HEK293T (cell line): ENCODE measurements around the gene SHF.

Experiments
- CTCF ChIA-PET: fragments of 350-600 bp; formaldehyde crosslinking; extraction: SDS; loops from one replicate; lab custom pipeline; 2021; ENCODE audit warnings: antibody characterized with exemption, inconsistent platforms; lab: Yijun Ruan, JAX
- POLR2A ChIA-PET: fragments of 350-600 bp; formaldehyde crosslinking; extraction: SDS; loops from one replicate; lab custom pipeline; 2020; ENCODE audit warnings: antibody characterized with exemption, inconsistent platforms; lab: Yijun Ruan, JAX
- DNase-seq: peaks from one replicate; pipeline ENCODE4 v3.0.0; 2012; ENCODE audit warnings: mixed read lengths; ENCODE audit errors: extremely low spot score
- ARNT ChIP-seq: fragments of 450-650 bp; IDR thresholded peaks from 2 replicates; pipeline ENCODE4 v1.6.1; 2017; ENCODE audit warnings: mild to moderate bottlenecking
- BHLHE40 ChIP-seq: fragments of 450-650 bp; IDR thresholded peaks from 2 replicates; pipeline ENCODE4 v1.6.1; 2016; ENCODE audit warnings: mild to moderate bottlenecking, moderate library complexity, borderline replicate concordance
- CTBP1 ChIP-seq: fragments of 450-650 bp; IDR thresholded peaks from 2 replicates; pipeline ENCODE4 v1.6.1; 2016; ENCODE audit warnings: borderline replicate concordance
- ELF4 ChIP-seq: fragments of 450-650 bp; IDR thresholded peaks from 2 replicates; pipeline ENCODE4 v1.6.1; 2017; ENCODE audit warnings: antibody characterized with exemption
- FOXA1 ChIP-seq: fragments of 450-650 bp; IDR thresholded peaks from 2 replicates; pipeline ENCODE4 v1.6.1; 2016; ENCODE audit warnings: mild to moderate bottlenecking
- FOXK2 ChIP-seq: fragments of 450-650 bp; IDR thresholded peaks from 2 replicates; pipeline ENCODE4 v1.6.1; 2016; ENCODE audit warnings: mild to moderate bottlenecking
- FOXM1 ChIP-seq: fragments of 450-650 bp; IDR thresholded peaks from 2 replicates; pipeline ENCODE4 v1.6.1; 2017; ENCODE audit warnings: mild to moderate bottlenecking, borderline replicate concordance
- HDGF ChIP-seq: fragments of 450-650 bp; IDR thresholded peaks from 2 replicates; pipeline ENCODE4 v1.6.1; 2017; ENCODE audit warnings: antibody characterized with exemption, borderline replicate concordance
- L3MBTL2 ChIP-seq: fragments of 450-650 bp; conservative IDR thresholded peaks from 2 replicates; pipeline ENCODE4 v1.6.1; 2016; ENCODE audit warnings: mild to moderate bottlenecking
- LEF1 ChIP-seq: fragments of 450-650 bp; IDR thresholded peaks from 2 replicates; pipeline ENCODE4 v1.6.1; 2017; ENCODE audit warnings: mild to moderate bottlenecking, borderline replicate concordance
- NFRKB ChIP-seq: fragments of 450-650 bp; IDR thresholded peaks from 2 replicates; pipeline ENCODE4 v1.6.1; 2016; ENCODE audit warnings: mild to moderate bottlenecking, moderate library complexity
- SP1 ChIP-seq: fragments of 450-650 bp; IDR thresholded peaks from 2 replicates; pipeline ENCODE4 v1.6.1; 2017
- SUZ12 ChIP-seq: fragments of 450-650 bp; IDR thresholded peaks from 2 replicates; pipeline ENCODE4 v1.6.1; 2016; ENCODE audit warnings: mild to moderate bottlenecking
- TARDBP ChIP-seq: fragments of 450-650 bp; IDR thresholded peaks from 2 replicates; pipeline ENCODE4 v1.6.1; 2016
- ZNF384 ChIP-seq: fragments of 450-650 bp; IDR thresholded peaks from 2 replicates; pipeline ENCODE4 v1.6.1; 2016
- TF ChIP-seq, protein P1 (sequence below): fragments of 450-650 bp; IDR thresholded peaks from 2 replicates; pipeline ENCODE4 v1.6.1; 2016

SHF gene

DNA sequence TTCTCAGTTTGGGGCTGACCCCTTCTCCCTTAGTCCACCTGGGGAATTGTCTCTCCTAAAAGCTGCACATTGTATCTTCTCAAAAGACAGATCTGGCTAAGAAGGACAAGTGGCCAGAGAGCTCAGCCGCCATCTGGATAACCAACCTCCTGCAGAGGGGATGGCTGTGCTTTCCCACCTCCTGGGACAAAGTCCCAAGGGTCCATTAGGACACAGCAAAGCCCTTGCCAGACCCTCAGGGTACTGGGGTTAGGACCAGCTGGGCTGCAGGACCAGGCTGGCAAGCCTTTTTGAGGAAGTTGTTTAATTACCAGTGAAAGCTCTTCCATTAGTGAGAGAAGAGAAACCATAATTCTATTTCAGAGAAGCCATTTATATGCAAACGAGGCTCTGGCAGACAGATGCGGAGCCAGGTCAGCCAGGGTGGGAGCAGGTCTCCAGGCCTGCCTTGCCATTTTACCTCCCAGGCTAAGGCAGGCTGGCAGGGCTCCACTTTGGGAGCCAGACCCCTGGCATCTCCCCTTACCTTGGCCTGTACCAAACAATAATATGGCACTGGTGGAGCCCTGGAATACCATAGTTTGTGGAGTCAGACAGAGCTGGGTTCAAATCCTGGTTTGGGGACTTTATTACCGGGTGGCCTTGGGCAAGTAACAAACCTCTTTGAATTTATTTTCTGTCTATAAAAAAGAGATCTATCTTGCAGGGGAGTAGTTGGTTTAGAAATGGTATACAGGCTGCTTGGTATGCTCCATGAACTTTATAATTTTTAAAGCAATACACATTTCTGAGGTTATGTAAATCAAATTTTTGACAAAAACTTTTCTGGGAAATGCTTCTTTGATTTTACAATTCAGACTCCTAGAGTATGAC lies 17.9 kb downstream of the SHF start:
- no peak for DNase-seq
- CTCF ChIA-PET: no interaction called here
- POLR2A ChIA-PET: interaction anchor here (2.1 kb wide), 1 partner anchor 18 kb away, joined by 5 read pairs; the partner anchor contains the start of gene SHF
- TF ChIP-seq FOXA1: no peak
- TF ChIP-seq NFRKB: no peak
- TF ChIP-seq L3MBTL2: no peak
- no peak for TF ChIP-seq ELF4
- TF ChIP-seq FOXK2: no peak
- TF ChIP-seq ARNT: no peak
- TF ChIP-seq LEF1: no peak
- no peak for TF ChIP-seq CTBP1
- TF ChIP-seq ZNF384: no peak
- TF ChIP-seq HDGF: no peak
- TF ChIP-seq BHLHE40: no peak
- TF ChIP-seq TARDBP: no peak
- no peak for TF ChIP-seq SP1

DNA sequence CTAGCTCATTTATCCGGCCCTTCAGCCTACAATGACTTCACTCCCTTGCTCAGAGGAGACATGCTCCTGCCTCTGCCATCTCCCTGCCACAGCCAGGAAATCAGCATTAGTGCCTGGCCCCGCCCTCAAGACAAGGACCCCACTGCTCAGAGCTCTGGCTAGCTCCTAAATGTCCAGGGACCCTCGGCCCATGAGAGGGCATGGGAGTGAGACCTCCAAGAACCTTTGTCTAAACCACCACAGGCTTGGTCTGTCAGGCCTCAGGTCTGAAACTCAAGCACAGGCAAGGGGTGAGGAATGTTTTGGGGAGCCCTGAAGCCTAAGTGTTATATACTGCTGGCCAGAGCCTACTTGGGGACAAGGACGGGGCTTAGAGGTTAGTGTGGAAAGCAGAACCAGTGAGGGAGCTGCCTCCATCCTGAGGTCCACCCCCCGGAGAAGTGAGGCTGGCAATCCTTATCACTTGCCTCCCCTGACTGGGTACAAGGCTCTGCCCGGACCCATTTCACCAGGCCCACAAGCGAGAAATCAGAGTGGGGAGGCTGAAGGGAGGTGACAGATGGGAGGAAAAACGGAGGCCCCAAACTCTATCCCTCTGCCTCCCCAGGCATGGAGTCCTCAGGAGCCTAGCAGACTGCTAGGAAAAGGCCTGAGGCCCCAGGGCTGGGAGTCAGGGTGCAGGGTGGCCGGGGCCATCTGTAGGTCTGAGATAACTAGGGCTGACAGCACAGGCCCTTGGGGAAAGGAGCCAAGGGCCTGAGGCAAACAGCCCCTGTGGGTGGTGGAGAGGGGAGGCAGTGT lies 18.8 kb downstream of the SHF start:
- TF ChIP-seq ELF4 (no peak), CTBP1 (no peak), SUZ12 (no peak), LEF1 (no peak), L3MBTL2 (no peak)
- TF ChIP-seq, protein P1, sequence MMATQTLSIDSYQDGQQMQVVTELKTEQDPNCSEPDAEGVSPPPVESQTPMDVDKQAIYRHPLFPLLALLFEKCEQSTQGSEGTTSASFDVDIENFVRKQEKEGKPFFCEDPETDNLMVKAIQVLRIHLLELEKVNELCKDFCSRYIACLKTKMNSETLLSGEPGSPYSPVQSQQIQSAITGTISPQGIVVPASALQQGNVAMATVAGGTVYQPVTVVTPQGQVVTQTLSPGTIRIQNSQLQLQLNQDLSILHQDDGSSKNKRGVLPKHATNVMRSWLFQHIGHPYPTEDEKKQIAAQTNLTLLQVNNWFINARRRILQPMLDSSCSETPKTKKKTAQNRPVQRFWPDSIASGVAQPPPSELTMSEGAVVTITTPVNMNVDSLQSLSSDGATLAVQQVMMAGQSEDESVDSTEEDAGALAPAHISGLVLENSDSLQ: no peak

DNA sequence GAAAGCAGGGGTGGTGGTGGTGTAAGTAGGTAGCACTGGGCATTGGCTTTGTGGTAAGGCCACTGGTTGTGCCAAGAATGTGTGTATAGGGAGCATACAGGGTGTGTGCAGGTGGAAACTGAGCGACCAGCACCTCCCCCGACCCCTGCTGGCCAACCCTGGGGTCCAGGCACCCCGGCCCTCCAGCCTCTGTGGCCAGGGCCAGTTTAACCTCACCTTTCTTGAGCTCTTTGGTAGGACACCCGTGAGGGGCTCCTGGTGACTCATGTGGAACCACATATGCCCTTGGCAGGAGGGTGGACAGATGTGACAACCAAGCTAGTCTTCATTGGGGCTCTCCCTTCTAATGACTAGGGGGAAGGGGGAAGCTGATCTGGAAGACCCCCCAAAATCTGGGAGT lies 19.5 kb downstream of the SHF start:
- TF ChIP-seq L3MBTL2 (no peak), ARNT (no peak), FOXK2 (no peak), TARDBP (no peak)
- TF ChIP-seq, protein P1: no peak
- no peak for DNase-seq
- CTCF ChIA-PET: interaction anchor here (0.9 to 1.5 kb wide), 5 partner anchors 9 to 50 kb away, joined by 3 to 7 read pairs (median 4); no protein-coding TSS in a partner anchor
- POLR2A ChIA-PET: interaction anchor here (0.6 to 1.8 kb wide), 8 partner anchors 14 to 234 kb away, joined by 3 to 9 read pairs (median 4); partner anchors contain the start of gene SHF

More for the DNA sequence above, 18.8 kb downstream of the SHF start:
- ChIA-PET POLR2A (interaction anchor here (0.6 to 2.1 kb wide), 7 partner anchors 18 to 110 kb away, joined by 3 to 9 read pairs (median 4); partner anchors contain the start of gene SHF), CTCF (interaction anchor here (0.9 to 1.5 kb wide), 5 partner anchors 8 to 51 kb away, joined by 3 to 7 read pairs (median 4); no protein-coding TSS in a partner anchor)
- no peak for DNase-seq

DNA sequence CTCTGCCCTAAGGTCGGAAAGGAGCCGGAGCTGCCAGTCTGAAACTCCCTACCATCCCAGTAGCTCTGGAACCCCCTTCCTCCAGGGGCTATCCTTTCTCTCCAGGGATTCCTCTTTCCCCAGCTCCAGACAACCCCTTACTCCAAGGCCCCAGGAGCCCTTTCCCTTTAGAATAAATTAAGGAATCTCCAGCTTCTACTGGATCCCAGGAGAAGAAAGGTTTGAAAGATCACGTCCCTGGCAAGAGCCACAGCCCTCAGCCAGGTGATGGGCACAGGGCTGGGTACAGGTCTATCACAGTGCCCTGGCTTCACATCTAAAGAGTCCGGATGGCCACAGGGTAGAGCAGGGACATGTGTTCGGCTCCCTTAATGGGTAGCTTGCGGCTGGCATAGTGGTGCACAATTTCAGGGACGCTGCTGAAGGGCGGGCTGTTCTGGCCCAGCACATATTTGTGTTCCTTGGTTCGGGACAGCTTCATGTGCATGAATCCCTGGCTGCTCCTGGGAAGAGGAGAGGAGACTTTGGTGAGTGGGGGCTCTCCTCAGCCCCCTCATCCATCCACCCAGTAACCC lies 20.0 kb downstream of the SHF start:
- no peak for DNase-seq
- TF ChIP-seq TARDBP (no peak), FOXM1 (no peak), CTBP1 (no peak), HDGF (no peak), ELF4 (no peak), L3MBTL2 (no peak), LEF1 (no peak)
- CTCF ChIA-PET: interaction anchor here (0.7 to 1.5 kb wide), 5 partner anchors 9 to 66 kb away, joined by 3 to 7 read pairs (median 4); no protein-coding TSS in a partner anchor
- POLR2A ChIA-PET: interaction anchor here (0.9 to 1.8 kb wide), 7 partner anchors 14 to 235 kb away, joined by 3 to 9 read pairs (median 4); partner anchors contain the start of gene SHF

DNA sequence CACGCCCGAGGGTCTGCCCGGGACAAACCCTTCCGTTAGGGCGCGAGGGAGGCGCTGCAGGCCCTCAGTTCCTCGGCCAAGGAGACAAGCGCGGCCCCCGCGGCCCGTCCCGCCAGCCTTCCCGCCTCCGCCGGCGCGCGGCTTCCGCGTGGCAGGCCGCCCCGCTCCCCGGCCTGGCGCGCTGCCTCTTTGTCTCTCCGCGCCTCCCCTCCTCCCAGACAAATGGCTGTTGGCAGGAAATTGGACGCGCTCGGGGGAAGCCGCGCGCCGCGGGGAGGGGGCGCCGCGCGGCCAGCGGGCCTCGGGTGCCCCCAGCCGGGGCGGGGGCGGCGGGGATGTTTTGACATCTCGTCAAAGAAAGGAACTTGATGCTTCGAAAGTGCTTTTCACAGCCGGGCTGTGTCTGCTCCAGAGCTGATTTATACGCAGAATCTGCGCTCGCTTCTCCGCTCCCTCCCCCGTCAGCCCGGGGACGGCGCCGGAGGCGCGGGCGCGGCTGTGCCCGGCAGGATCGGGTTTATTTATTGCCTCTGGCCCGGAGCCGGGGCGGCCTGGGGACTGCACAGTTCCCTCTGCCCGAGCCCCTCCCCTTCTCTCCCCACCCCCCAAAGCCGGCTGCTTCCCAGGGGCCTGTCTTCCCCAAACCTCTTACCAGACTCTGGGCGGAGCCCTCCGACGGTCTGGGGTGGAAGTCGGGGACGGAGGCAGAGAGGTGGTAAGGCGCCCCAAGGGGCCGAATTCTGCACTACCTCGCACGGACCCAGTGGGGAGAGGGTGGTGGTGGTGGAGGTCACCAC lies 20.7 kb downstream of the SHF start:
- ChIA-PET POLR2A (interaction anchor here (0.9 to 1.8 kb wide), 4 partner anchors 15 to 235 kb away, joined by 3 to 9 read pairs (median 4); partner anchors contain the start of gene SHF), CTCF (interaction anchor here (0.7 to 1.5 kb wide), 3 partner anchors 10 to 65 kb away, joined by 3 to 7 read pairs (median 4); no protein-coding TSS in a partner anchor)
- peak; percentile 53 for DNase-seq
- TF ChIP-seq TARDBP (no peak), CTBP1 (no peak), ARNT (no peak), LEF1 (no peak), ELF4 (no peak), SP1 (no peak), HDGF (no peak), BHLHE40 (no peak), L3MBTL2 (no peak), NFRKB (no peak), ZNF384 (no peak), FOXM1 (no peak)
- TF ChIP-seq, protein P1: no peak
